Measurements from ENCODE around the gene RMDN2.
"Not testable (repeated sequence)": the region's sequence is repeated elsewhere in the genome, so short reads cannot be mapped to it uniquely, and the experiment has no call there.

The RMDN2 gene

DNA sequence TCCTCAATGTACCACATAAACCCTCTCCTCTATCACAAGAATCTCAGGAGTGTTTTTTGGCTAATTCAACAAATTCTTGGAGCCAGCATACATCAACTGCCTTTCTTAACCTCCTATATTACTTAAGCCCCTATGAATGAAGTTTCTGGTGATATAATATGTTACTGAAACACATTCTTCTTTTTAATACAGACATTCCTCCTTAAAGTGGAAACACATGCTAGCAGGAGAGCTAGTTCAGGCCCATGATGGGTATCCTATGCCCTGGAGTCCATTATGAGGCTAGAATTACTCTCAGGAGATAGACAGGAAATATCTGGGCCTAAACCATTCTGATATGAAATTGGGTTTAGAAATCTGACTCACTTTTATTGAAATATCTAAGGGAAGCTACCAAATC, 26.6 kb upstream of the RMDN2 start:
- DNase-seq, result no peak

DNA sequence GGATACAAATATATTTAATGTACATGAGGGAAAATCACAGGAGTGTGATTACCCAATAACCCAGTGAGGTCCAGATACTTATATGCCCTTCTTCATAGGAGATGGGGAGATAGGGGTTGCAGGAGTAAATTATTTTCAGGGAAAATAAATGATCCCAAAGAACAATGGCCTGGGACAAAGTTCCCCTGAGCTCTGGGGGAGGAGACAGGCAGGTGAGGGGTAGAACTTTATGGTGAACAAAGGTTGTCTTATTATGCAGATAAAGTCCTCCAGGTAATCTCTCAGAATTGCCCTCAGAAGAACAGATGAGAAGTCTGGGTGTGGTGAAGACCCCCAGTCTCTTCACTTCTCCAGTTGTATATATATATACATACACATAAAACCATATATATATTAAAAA, 22.1 kb upstream of the RMDN2 start:
- no peak for DNase-seq

DNA sequence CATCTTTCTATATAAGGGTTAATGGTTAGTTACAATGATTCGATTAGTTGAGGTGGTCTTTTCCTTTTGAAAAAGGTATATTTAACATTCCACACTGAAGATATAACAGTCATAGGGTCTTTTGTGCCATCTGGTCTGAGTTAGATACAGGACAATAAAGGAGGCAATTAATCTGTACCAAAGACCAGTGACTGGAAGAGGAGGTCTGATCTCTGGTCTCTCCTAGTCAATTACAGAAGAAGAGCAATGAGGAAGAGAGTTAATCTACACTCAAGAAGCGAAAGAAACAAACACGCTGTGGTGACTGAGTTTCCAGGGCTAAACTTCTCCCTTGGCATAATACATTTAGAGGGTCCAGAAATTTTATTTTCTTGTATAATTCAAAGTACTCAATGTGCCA, 20.7 kb upstream of the RMDN2 start:
- no peak for DNase-seq

DNA sequence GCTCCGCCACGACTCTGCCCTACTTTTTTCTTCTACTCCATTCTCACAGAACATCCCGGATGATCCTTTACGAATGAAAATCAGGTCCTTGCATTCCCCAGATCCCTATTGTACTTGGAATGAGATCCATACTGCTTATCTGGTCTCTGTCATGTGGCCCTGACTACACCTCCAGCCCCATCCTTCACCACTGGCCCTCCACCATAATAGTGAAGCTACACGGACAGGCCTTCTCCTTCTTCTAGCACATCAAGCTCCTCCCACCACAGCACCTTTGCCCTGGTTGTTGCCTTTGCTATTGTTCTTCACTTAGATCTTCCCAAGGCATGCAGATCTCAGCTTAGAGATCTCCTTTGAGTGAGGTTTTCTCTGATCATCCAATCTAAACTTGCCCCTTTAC, 20.1 kb upstream of the RMDN2 start:
- DNase-seq, result no peak

DNA sequence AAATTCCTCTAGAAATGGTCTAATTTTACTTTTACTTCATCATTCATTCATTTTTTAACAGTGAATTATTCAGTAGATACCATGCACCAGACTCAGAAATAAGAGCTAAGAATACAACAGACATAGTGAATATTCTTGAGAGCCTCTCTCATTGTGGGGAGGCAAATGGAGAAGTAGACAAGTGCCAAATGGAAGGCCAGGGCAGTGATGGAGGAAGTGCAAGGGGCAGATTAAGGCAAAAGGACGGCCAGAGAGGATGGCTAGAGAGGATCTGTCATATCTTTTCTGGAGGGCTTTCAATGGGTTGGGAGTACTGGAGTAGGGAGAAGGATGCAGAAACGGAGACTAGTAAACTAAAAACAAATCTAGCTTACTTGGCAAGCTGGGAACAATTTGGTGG, 19.0 kb upstream of the RMDN2 start:
- DNase-seq, result no peak

DNA sequence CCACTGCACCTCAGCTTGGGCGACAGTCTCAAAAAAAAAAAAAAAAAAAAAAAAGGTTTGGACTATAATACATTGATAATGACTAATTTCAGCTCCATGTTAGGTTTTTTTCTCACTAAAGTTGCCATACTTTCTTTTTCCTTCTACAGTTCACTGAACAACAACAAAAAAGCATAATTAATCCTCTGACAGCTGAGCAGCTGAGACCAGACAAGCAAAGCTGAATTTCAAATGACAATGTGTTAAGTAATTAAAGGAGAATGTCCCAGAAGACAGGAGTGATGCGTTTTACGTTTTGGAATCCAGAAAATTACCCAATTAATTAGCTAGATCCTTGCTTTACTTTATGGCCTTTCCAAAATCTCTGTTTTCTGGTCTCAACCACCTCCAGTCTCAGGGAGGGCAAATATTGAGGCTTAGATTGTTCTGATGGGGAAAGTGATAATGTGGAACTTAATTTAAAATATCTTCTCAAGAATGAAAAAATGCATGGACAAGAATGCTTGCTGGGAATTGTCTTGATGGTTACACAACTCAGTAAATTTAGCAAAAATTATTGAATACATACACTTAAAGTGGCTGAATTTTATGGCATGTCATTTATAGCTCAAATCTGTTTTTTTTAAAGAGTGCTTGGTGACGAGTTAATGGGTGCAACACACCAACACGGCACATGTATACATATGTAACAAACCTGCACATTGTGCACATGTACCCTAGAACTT, 17.4 kb upstream of the RMDN2 start:
- no peak for DNase-seq

DNA sequence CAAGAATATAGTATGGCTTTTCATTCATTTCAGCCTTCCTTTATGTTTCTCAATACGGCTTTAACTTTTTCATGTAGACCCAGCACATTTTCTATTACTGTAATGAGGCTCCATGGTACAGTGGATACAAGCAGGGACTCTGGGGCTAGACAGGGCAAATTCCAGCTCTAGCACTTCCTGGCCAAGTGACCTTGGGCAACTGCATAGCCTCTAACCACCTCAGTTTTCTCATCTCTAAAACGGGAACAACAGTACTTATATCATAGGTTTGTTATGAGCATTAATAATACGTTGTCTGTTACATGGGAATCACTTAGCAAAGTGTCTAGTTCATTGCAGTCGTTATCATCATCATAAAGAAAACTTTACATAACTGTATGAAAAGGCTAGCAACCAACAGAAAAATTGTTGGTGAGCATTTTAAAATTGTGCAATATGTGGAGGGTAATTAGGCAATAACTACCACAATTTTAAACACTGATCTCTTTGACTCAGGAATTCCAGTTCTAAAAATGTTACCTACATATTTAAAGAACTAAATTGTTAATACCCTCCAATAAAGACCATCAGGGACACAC, 13.7 kb upstream of the RMDN2 start:
- no peak for DNase-seq

DNA sequence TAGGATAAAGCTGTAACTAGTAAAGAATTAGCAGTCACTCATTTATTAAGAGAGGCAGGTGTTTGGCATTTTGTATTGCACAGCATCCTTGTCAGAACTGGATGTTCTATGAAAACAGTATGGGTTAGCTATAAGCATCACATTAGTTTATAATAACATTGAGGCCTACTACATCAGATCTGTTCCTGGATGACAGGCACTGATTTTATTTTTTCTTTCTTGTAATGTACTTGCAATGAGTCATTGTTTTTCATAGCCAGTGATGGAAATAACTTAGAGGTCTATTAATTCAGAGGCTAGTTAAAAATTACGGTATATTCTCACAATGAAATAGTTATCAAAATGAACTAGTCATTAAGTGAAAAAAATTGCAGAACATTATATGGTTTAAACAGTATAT, 13.0 kb upstream of the RMDN2 start:
- no peak for DNase-seq

DNA sequence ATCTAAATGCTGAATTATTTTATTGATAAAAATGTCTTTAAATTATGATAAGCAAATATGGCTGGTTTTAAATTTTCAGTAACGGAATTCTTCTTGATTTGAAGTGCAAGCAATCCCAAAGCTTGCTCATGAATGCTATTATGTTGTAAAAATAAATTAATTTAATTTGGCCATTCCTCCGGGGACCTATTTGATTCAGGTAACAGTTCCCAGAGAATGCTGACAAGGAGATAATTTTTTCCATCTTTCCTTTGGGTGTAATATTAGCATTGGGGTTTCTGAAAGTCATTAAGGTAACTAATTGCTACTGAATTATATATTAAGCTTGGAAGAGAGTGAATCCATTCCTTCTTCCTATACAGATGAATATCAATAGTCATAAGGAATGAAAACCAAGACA, 12.5 kb upstream of the RMDN2 start:
- DNase-seq, result no peak

DNA sequence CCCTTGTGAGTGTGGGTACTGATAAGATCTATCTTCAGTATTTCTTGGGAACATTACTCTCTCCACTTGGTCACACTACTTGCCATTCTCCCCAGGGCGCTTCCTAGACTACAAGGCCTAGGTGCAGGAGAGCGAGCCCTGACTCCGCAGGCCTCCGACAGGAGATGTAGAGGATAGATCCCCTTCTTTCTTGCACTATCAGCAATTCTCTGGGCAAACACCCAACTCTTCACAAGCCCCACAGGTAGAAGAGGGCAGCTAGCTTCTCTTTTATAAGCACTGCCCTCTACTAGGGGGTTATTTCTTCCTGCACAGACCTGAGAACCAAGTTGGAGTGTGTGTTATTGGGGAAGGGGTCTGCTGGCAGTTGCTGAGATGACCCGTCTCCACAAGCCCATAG, 10.7 kb upstream of the RMDN2 start:
- no peak for DNase-seq

DNA sequence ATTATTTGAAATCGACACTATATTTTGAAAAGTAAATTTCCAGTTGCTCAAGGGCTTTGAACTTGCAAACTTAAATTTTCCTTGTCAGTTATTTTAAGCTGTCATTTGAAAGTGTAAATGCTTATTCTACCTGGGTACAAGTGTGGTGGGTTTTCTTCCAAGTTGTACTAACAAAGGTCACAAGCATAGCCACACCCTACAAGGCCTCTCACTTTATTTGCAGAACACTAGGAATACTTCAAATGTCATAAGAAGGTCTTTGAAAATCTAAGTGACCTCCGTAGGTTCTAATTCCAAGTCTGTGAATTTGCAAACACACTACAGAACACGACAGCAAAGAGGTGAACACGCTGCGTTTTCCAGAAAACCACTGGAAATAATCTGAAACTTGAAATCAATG, 9.3 kb upstream of the RMDN2 start:
- DNase-seq, result no peak

DNA sequence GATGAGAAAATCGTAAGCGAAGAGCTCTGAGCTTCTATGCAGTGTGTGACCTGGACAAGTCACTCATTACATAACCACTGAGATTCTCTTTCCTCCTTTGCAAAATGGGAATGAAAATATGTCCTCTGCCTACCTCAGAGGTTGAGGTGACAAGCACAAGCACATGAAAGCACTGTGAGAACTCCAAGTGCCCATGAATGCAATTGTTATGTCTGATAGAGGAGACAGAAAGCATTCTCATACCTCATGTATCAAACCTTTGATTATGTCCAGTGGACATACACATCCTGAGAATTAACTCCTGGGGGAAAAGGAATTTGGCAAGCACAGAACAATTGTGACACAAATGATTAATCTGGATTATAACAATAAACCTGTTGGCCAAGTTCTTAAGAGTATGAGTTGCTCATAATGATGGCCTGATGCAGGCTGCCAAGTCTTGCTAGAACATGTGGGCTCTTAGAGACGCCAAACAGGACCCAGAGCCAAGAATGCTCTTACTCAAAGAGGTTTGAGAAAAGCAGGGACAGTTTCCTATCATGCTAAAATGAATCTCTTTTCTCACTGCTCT, 8.5 kb upstream of the RMDN2 start:
- DNase-seq, result no peak

DNA sequence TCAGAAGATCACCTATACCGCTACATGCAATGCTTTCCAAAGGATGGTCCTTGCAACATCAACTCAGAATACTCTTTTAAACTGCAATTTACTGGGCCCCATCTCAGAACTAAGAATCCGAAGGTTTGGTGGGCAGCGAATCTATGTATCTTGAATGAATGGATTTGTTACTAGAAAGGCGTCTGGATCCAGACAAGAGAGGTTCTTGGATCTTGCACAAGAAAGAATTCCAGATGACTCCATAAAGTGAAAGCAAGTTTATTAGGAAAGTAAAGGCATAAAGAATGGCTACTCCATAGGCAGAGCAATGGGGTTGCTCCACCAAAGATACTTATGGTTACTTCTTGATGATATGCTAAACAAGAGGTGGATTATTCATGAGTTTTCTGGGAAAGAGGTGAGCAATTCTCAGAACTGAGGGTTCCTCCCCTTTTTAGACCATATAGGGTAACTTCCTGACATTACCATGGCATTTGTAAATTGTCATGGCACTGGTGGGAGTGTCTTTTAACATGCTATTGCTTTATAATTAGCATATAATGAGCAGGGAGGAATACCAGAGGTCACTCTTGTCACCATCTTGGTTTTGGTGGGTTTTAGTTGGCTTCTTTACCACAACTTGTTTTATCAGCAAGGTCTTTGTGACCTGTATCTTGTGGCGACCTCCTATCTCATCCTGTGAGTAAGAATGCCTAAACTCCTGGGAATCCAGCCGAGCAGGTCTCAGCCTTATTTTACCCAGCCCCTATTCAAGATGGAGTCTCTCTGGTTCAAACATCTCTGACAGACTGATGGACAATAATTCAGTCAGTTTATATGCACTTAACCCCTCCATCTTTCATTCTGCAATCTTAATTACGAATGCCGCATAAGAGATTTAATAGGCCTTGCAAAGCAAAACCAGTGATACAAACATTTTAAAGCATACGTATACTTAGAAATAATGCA, 7.5 kb upstream of the RMDN2 start:
- no peak for DNase-seq

DNA sequence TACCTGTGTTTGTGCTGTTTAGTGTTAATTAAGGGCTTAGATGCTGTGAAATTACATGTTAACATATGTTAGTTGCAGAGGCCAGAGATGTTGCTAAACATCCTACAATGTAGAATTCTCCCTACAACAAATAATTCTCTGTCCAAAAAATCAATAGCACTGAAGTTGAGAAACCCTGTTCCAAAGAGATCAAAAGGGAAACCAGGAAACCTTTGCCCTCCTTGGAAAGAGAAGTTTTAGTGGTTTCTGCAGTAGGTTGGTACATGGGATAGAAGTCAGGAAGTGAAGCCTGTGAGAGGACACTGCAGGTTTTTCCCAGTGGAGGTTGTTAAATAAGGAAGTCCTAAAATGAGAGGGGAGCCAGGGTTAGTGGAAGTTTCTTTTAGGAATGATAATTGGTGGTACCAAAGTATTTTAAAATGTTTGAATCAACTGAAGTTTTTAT, 6.3 kb upstream of the RMDN2 start:
- no peak for DNase-seq

DNA sequence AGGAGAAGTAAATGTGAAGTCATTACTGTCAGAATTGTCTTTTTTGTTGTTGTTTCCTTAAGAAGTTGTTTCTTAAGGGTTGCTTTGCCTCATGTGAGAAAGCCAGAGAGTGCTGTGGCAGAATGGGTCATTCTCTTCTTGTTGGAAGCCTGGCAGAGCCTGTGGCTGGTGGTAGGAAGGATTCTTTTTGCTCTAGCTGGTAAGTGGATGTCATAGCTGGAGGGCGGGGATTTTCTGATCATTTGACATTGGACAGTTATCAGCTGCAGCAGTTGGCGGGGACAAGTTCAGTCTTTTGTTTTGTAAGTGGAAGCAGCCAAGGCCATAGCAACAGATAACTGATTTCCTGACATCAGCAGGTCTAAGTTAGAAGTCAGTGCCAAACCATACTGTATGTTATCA, 5.5 kb upstream of the RMDN2 start:
- DNase-seq, result no peak

DNA sequence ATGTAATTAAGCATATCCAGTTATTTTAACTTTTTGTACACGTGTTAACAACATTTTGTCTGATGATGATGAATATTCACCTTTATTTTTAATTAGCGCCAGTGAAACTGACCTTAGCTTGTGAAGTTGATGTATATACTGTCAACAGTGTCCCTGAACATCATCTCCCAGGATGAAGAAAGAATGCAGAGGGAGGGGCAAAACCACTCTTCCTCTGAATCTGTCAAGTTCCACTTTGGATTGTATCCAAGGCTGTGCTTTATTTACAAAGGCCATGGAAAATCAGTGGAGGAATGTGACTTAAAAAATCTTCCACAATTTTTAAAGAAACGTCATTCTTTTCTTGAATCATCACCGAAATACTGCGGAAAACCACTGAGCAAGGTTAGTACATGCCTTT, 4.5 kb upstream of the RMDN2 start:
- DNase-seq, result no peak

DNA sequence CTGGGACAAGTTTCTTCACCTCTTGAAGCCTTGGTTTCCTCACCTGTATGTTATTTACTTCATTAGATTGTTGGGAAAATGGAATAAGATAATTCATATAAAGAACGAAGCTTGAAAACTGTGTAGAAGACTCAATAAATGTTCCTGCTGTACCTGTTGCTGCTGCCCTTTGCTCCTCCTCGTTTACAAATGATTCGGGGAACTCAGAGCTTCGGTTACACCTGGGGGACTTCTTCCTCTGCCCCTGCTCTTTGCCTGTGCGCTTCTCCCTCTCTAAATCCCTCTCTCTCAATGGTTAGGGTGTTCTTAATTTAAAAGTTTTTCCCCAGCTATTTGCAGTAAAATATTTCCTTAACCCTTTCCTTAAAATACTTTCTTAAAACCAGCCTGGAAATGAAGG, 3.3 kb upstream of the RMDN2 start:
- no peak for DNase-seq

DNA sequence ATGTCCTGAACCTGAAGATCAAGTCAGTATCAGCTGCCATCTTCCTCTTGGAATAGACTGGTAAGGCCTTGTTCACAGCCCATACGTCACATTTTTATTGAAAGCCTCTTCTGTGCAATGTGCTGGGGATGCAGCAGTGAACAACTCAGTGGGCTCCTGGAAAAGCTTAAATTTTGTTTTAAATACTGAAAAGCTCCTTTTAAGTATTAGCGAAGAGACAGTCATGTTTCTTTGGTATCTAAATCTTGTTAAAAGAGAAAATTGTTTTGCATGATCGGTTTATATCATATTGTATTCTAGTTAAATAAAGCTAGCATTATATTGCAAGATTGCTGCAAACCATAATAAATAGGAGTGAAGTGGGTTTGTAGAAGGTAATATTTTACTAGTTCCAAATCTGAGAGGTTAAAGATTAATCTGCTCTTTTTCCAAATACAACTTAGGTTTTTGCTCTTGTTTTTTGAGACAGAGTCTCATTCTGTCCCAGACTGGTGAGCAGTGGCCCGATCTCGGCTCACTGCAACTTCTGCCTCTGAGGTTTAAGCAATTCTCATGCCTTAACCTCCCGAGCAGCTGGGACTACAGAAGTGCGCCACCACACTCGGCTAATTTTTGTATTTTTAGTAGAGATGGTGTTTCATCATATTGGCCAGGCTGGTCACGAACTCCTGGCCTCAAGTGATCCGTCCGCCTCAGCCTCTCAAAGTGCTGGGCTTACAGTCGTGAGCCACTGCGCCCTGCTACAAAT, 1.6 kb upstream of the RMDN2 start:
- DNase-seq, result no peak

DNA sequence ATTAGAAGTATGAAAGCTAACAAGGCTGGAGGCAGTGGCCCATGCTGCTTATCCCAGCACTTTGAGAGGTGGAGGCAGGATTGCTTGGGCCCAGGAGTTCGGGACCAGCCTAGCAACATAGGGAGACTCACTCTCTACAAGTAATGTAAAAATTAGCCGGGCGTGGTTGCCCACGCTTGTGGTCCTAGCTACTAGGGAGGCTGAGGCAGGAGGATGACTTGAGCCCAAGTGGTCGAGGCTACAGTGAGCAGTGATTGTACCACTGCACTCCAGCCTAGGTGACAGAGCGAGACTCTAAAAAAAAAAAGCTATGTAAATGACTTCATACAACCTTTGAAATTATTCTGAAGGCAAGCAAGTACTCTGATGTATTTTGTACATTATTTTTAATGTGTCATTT, 1.5 kb downstream of the RMDN2 start:
- no peak for DNase-seq

DNA sequence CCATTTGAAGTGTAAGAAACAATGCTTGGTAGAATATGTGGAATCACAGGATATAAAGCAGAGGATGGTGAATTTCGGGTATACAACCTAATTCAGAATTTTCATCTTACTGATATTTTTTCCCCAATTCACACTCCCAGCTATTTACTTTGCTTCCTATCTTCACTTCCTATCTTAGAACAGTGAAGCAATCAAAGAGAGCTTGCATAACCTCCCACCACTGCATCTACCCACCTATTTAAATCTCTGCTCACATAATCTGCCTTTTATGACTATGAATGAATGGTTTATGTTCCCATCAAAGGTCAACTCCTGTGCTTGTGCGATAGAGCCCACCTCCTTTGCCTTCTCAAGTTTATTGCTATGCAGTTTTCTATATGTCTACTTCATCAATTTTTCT, 3.3 kb downstream of the RMDN2 start:
- no peak for DNase-seq

DNA sequence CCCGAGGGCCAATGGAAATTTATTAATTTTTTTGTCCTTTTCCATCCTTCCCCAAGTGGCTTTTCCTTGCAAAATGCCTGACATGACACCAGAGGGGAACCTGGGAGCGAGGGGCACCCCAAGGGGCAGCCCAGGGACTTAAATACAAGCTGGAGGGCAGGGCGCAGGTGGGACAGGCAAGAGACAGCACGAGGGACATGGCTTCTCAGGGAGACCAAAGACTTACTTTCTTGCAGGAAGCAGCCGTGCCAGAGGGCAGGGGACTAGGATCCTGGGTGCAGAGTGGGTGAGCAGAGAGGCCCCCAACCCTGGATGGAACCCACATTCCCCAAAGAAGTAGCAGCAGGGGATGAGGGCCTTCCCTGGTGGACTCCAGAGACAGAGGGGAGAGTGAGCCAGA, 5.3 kb downstream of the RMDN2 start:
- not testable (repeated sequence) for DNase-seq

DNA sequence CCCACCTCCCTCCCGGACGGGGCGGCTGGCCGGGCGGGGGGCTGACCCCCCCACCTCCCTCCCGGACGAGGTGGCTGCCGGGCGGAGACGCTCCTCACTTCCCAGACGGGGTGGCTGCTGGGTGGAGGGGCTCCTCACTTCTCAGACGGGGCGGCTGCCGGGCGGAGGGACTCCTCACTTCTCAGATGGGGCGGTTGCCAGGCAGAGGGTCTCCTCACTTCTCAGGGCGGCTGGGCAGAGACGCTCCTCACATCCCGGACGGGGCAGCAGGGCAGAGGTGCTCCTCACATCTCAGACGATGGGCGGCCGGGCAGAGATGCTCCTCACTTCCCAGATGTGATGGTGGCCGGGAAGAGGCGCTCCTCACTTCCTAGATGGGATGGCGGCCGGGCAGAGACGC, 7.8 kb downstream of the RMDN2 start:
- not testable (repeated sequence) for DNase-seq
